GM12878 (cell line): Measurements from ENCODE around the gene TSSC4. TPM values are rescaled to one million over a fixed set of nuclear protein-coding genes. Genes with fewer than 3 reads are reported as not detected.

Source experiments
- ATAC-seq: fragments of 200-7000 bp; cut with Tn5 transposase; 3 replicates; pipeline ENCODE4 v1.9.1; 2020; ENCODE audit warnings: mild to moderate bottlenecking, moderate library complexity
- BruUV-seq: library from RNA; stranded (reverse); fragments of 400-500 nt; replicated peaks from 2 replicates; lab custom pipeline; 2021; lab: Mats Ljungman, UMichigan
- CTCF ChIA-PET: fragments of 300-600 bp; sonication (Branson Sonifier 250); formaldehyde crosslinking; extraction: SDS; loops from one replicate; lab custom pipeline; 2021; ENCODE audit warnings: inconsistent platforms; lab: Yijun Ruan, JAX
- POLR2A ChIA-PET: fragments of 350-600 bp; formaldehyde crosslinking; extraction: SDS; loops from one replicate; lab custom pipeline; 2021; ENCODE audit warnings: inconsistent platforms; lab: Charles Lee
- RAD21 ChIA-PET: fragments of 300-600 bp; sonication (Branson Sonifier 250); formaldehyde crosslinking; loops from one replicate; lab custom pipeline; 2023; ENCODE audit warnings: antibody characterized with exemption; ENCODE audit not compliant: unreplicated experiment; lab: Charles Lee
- SMC1A ChIA-PET: fragments of 300-600 bp; sonication (Branson Sonifier 250); formaldehyde crosslinking; loops from one replicate; lab custom pipeline; 2023; ENCODE audit not compliant: unreplicated experiment, uncharacterized antibody; lab: Charles Lee
- DNase-seq: peaks from one replicate; pipeline ENCODE4 v3.0.0-alpha.2; 2011; ENCODE audit warnings: low read depth, low spot score
- FAIRE-seq: peaks from 3 replicates; lab custom pipeline; 2011; peaks lifted over from hg19 to GRCh38; lab: Jason Lieb, UNC
- H2AFZ ChIP-seq: 2 replicates; pipeline ENCODE4 v1.6.0; 2011; ENCODE audit warnings: low read depth, low read length, control low read depth; ENCODE audit not compliant: control insufficient read depth
- H3K27ac ChIP-seq: 2 replicates; pipeline ENCODE4 v1.5.1; 2011; ENCODE audit warnings: control low read depth; ENCODE audit not compliant: control insufficient read depth, insufficient read depth
- H3K27me3 ChIP-seq, 2 experiments: replicated peaks in 1 of 2; 2 replicates each; pipeline versions ENCODE4 v1.6.0 to v1.6.1; 2011; ENCODE audit warnings: low read length in 1 of 2; ENCODE audit not compliant: control insufficient read depth in 2 of 2, insufficient read depth in 2 of 2
- H3K36me3 ChIP-seq, 2 experiments: 2 replicates each; pipeline ENCODE4 v1.5.1; 2011; ENCODE audit warnings: low read length in 1 of 2; ENCODE audit not compliant: control insufficient read depth in 2 of 2, insufficient read depth in 2 of 2
- H3K4me1 ChIP-seq: 2 replicates; pipeline ENCODE4 v1.6.1; 2011; ENCODE audit warnings: mild to moderate bottlenecking, low read length, moderate library complexity, mixed read lengths; ENCODE audit not compliant: control insufficient read depth, insufficient read depth
- H3K4me2 ChIP-seq: 2 replicates; pipeline ENCODE4 v1.6.0; 2011; ENCODE audit warnings: control low read depth; ENCODE audit not compliant: control insufficient read depth, insufficient read depth
- H3K4me3 ChIP-seq: fragments of 200-600 bp; sonication (generic); 2 replicates; pipeline ENCODE4 v1.5.1; 2016
- H3K79me2 ChIP-seq: 2 replicates; pipeline ENCODE4 v1.6.0; 2011; ENCODE audit warnings: low read length; ENCODE audit not compliant: control insufficient read depth, insufficient read depth
- H3K9ac ChIP-seq: 2 replicates; pipeline ENCODE4 v1.8.0; 2011; ENCODE audit warnings: low read length, control low read depth, mixed read lengths; ENCODE audit not compliant: control insufficient read depth, insufficient read depth
- H3K9me3 ChIP-seq: replicated peaks from 3 replicates; pipeline ENCODE4 v1.5.1; 2011; ENCODE audit warnings: mild to moderate bottlenecking, low read length; ENCODE audit not compliant: control insufficient read depth, insufficient read depth
- H4K20me1 ChIP-seq: 2 replicates; pipeline ENCODE4 v1.6.0; 2011; ENCODE audit not compliant: control insufficient read depth, insufficient read depth
- BCL11A ChIP-seq: IDR thresholded peaks from 2 replicates; pipeline ENCODE4 v1.6.1; 2011; ENCODE audit warnings: low read depth, low read length
- BRCA1 ChIP-seq: IDR thresholded peaks from 2 replicates; pipeline ENCODE4 v1.6.1; 2011; ENCODE audit warnings: low read depth, low read length, improper control_type of control experiment
- CHD1 ChIP-seq: IDR thresholded peaks from 2 replicates; pipeline ENCODE4 v1.6.1; 2012; ENCODE audit warnings: low read depth, low read length, improper control_type of control experiment
- CTCF ChIP-seq, 3 experiments: IDR thresholded peaks in 2 of 3; conservative IDR thresholded peaks in 1 of 3; 2 replicates each; pipeline ENCODE4 v1.5.1; 2011; ENCODE audit warnings: low read depth in 3 of 3, low read length in 3 of 3, mild to moderate bottlenecking in 3 of 3, control low read depth in 2 of 3, moderate library complexity in 2 of 3, inconsistent platforms in 1 of 3, mixed read lengths in 1 of 3; ENCODE audit not compliant: control insufficient read depth in 2 of 3, insufficient read depth in 1 of 3; ENCODE audit errors: extremely low read depth in 1 of 3
- CUX1 ChIP-seq: IDR thresholded peaks from 2 replicates; pipeline ENCODE4 v1.6.1; 2012; ENCODE audit warnings: improper control_type of control experiment, low read depth, low read length; ENCODE audit not compliant: insufficient replicate concordance
- FOS ChIP-seq: IDR thresholded peaks from 3 replicates; pipeline ENCODE4 v1.6.1; 2011; ENCODE audit warnings: borderline replicate concordance; ENCODE audit not compliant: insufficient read length; ENCODE audit errors: extremely low read depth
- MTA3 ChIP-seq: IDR thresholded peaks from 2 replicates; pipeline ENCODE4 v1.6.1; 2012; ENCODE audit warnings: low read length, inconsistent platforms, borderline replicate concordance
- NFIC ChIP-seq: IDR thresholded peaks from 2 replicates; pipeline ENCODE4 v1.6.1; 2012; ENCODE audit warnings: low read depth, mild to moderate bottlenecking, inconsistent platforms, low read length, moderate library complexity
- NKRF ChIP-seq: fragments of 450-650 bp; conservative IDR thresholded peaks from 2 replicates; pipeline ENCODE4 v1.6.1; 2017; ENCODE audit warnings: mild to moderate bottlenecking, moderate library complexity
- RUNX3 ChIP-seq: IDR thresholded peaks from 2 replicates; pipeline ENCODE4 v1.6.1; 2012; ENCODE audit warnings: low read length, inconsistent platforms
- SIX5 ChIP-seq: IDR thresholded peaks from 2 replicates; pipeline ENCODE4 v1.6.1; 2011; ENCODE audit warnings: mild to moderate bottlenecking, low read depth, low read length, moderate library complexity; ENCODE audit not compliant: severe bottlenecking
- SPI1 ChIP-seq: IDR thresholded peaks from 2 replicates; pipeline ENCODE4 v1.6.1; 2011; ENCODE audit warnings: low read depth, mild to moderate bottlenecking, low read length, moderate library complexity, borderline replicate concordance; ENCODE audit not compliant: insufficient read depth
- ZNF274 ChIP-seq: IDR thresholded peaks from one replicate; pipeline ENCODE4 v1.8.0; 2011; ENCODE audit not compliant: insufficient read length, insufficient read depth
- WGBS: methylation state at CpG from one replicate; pipeline ENCODE4 v1.1.6; 2016; ENCODE audit warnings: low lambda C conversion rate; ENCODE audit not compliant: insufficient replicate concordance, insufficient coverage; ENCODE audit errors: missing lambda C conversion rate; 5-methylcytosine and 5-hydroxymethylcytosine counted together
- in situ Hi-C: fragments of 300-500 bp; cut with MboI; formaldehyde crosslinking; loops from 9 replicates; pipeline ENCODE4 v1.14.3; 2018; ENCODE audit warnings: mixed read lengths
- intact Hi-C: fragments of 100-400 bp; cut with micrococcal nuclease; formaldehyde crosslinking; loops from one replicate; pipeline ENCODE4 v1.14.2; 2022; ENCODE audit not compliant: unreplicated experiment
- polyA plus RNA-seq, 11 experiments: library from polyadenylated mRNA; depleted of rRNA in 4 of 11; unstranded in 6 of 11; stranded (reverse) in 5 of 11; fragments of >200 nt; fragmentation: Nextera tagmentation in 4 of 11; fragmentation: Illumina TruSeq in 1 of 11; extraction: Ambion mirVana in 4 of 11; extraction: Trizol in 1 of 11; gene quantifications; 1 replicate in 1 of 11; 2 replicates in 10 of 11; pipeline versions ENCODE4 v1.2.1 to v1.2.3, GENCODE V29; 2011 to 2016; ENCODE audit warnings: inconsistent platforms in 2 of 11, missing spikeins in 2 of 11, low read depth in 1 of 11
- total RNA-seq, 4 experiments: library from RNA; depleted of rRNA in 3 of 4; stranded (reverse); fragments of >200 nt in 3 of 4; fragmentation: Illumina TruSeq in 1 of 4; extraction: Trizol in 1 of 4; gene quantifications; 2 replicates each; pipeline versions ENCODE4 v1.2.1 to v1.2.3, GENCODE V29; 2013 to 2021

Gene TSSC4
- total and polyA plus RNA-seq, 10 of the 15 experiments (the other 5 are each of a cell fraction or from before 2014, with no cell fraction given): 0.69 to 70.1 (median 25.7) TPM

GRCh38 chr11:2409611-2410468 is 9.3 kb downstream of the TSSC4 start:
- no peak for DNase-seq
- no peak overlapping the region for H3K27ac ChIP-seq
- no peak overlapping the region for H3K4me3 ChIP-seq
- no peaks in the 10 kb centered on the region for H3K79me2 ChIP-seq
- no peaks in the 10 kb centered on the region for H3K36me3 ChIP-seq
- RAD21 ChIA-PET: interaction anchor here (1.3 kb wide), 1 partner anchor 105 kb away, joined by 3 read pairs; no protein-coding TSS in a partner anchor
- SMC1A ChIA-PET: no interaction called here
- H3K9me3 ChIP-seq: no peaks in the 10 kb centered on the region
- no peaks in the 10 kb centered on the region for H3K4me1 ChIP-seq
- H3K27me3 ChIP-seq: no peaks in the 10 kb centered on the region
- H2AFZ ChIP-seq: no peak overlapping the region
- no peak for FAIRE-seq
- in situ Hi-C loops: no loop called here
- intact Hi-C loops: no loop called here
- ATAC-seq: no peak
- POLR2A ChIA-PET: no interaction called here
- 45% methylated on average over 40 of the region's 42 CpGs for WGBS
- H4K20me1 ChIP-seq: no peaks in the 10 kb centered on the region
- CTCF ChIA-PET: interaction anchor here (1.8 kb wide), 1 partner anchor 10 kb away, joined by 6 read pairs; no protein-coding TSS in a partner anchor
- BruUV-seq: no TSS peak
- H3K9ac ChIP-seq: no peak overlapping the region
- no peak overlapping the region for H3K4me2 ChIP-seq
- no peak for TF ChIP-seq SPI1
- no peak for TF ChIP-seq NKRF
- TF ChIP-seq BCL11A: no peak
- TF ChIP-seq ZNF274: no peak
- no peak for TF ChIP-seq FOS
- TF ChIP-seq RUNX3: no peak
- no peak for TF ChIP-seq BRCA1
- TF ChIP-seq SIX5: no peak
- no peak for TF ChIP-seq CTCF (IDR thresholded peaks at IDR 0.05 in 2 of 3, conservative IDR thresholded peaks at IDR 0.05 in 1 of 3; ENCODE audit: control insufficient read depth in 2 of 3, extremely low read depth in 1 of 3, insufficient read depth in 1 of 3, low read depth in 3 of 3, low read length in 3 of 3)
- TF ChIP-seq CUX1: no peak
- no peak for TF ChIP-seq CHD1
- TF ChIP-seq NFIC: no peak
- no peak for TF ChIP-seq MTA3
